ENCODE results near the gene ABCG8. TPM values are rescaled to one million over a fixed set of nuclear protein-coding genes. Genes with fewer than 3 reads are reported as not detected.

The ABCG8 gene
- total RNA-seq, result not detected
- polyA plus RNA-seq, result not detected
- long read RNA-seq, donor 1, result 0 reads
- long read RNA-seq, donor 2, result 0 reads
- long read RNA-seq, donor 3, result 0 reads
- long read RNA-seq, donor 4, result 0 reads

DNA sequence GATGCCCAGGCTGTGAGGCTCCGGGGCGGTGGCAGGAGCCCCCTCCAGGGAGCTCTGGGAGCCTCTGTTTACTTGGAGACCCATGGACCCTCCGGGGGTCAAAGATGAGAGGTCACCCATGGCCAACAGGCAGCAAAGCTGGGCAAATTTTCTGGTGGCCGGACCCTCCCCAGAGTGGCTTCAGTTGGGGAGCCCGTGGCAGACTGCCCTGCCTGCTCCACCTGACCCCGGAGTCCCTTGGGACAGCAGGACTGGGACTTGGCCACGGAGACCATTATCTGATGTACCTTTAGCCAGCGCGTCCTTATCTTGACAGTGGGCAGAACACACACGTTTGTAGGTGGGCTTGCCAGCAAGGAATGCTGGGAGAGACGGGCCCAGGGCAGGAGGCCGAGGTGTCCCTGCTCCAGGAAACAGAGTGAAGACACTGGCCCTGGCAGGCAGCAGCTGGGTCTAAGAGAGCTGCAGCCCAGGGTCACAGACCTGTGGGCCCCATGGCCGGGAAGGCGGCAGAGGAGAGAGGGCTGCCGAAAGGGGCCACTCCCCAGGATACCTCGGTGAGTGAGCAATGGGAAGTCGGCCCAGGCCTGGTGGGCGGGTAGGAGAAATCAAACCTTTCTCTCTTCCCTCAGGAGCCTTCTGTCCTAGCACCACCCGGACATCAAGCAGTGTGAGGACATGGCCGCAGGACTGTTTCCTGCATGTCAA is at the start of gene ABCG8, which contains the start of gene ABCG5:
Gene ABCG8 (plus strand): TSS at position 412 of the 708 bp plus-strand sequence. CDS start 83 bp downstream, at position 495.
Gene ABCG5 (minus strand): TSS at position 280 of the 708 bp plus-strand sequence. CDS start 160 bp downstream, at position 120.
- DNase-seq (no peak), ATAC-seq (peak in 1 of 2 donors; percentile 36)
- H3K4me1 ChIP-seq (ENCODE audit: control insufficient read depth, insufficient read depth, low read length), result no peaks in the 10 kb centered on the region
- no peak within 1 kb of the TSS for H3K27ac ChIP-seq (ENCODE audit: low read length)
- WGBS, result 66% methylated on average over 20 of the region's 20 CpGs
- H3K9me3 ChIP-seq (ENCODE audit: control insufficient read depth, low read length), result no peaks in the 10 kb centered on the region
- intact Hi-C loops (cut with DNase I), result no loop called here
- H3K4me3 ChIP-seq (ENCODE audit: low read length), result no peak within 1 kb of the TSS
- H3K27me3 ChIP-seq (ENCODE audit: control insufficient read depth, insufficient read depth), result no peaks in the 10 kb centered on the region

DNA sequence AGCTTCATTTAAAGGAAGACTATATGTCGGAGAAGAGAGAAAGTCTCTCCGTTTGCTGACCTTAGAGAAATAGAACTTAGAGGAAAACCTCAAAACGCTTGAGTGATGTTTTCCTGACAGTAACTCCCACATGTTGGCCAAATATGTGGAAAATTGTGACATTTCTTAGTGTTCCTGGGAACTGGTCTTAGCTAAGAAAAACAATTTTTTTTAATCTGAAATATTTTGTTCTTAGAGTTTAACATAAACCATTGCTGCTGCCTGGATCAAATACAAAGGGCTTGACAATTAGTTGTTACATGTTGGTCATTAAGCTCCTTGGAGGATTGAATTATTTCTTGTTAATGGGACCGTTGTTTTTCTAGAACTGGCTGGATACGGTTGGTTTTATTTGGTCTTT is 48.6 kb upstream of the ABCG8 start:
- 59% methylated on average over 5 of the region's 5 CpGs for WGBS
- Histone ChIP-seq H3K4me1 (ENCODE audit: control insufficient read depth, insufficient read depth, low read length) (no peaks in the 10 kb centered on the region), H3K27me3 (ENCODE audit: control insufficient read depth, insufficient read depth) (no peaks in the 10 kb centered on the region), H3K27ac (ENCODE audit: low read length) (no peak overlapping the region), H3K9me3 (ENCODE audit: control insufficient read depth, low read length) (no peaks in the 10 kb centered on the region), H3K4me3 (ENCODE audit: low read length) (no peak overlapping the region)
- DNase-seq, result no peak
- intact Hi-C loops (cut with DNase I), result no loop called here
- peak in 1 of 2 donors; percentile 51 for ATAC-seq

DNA sequence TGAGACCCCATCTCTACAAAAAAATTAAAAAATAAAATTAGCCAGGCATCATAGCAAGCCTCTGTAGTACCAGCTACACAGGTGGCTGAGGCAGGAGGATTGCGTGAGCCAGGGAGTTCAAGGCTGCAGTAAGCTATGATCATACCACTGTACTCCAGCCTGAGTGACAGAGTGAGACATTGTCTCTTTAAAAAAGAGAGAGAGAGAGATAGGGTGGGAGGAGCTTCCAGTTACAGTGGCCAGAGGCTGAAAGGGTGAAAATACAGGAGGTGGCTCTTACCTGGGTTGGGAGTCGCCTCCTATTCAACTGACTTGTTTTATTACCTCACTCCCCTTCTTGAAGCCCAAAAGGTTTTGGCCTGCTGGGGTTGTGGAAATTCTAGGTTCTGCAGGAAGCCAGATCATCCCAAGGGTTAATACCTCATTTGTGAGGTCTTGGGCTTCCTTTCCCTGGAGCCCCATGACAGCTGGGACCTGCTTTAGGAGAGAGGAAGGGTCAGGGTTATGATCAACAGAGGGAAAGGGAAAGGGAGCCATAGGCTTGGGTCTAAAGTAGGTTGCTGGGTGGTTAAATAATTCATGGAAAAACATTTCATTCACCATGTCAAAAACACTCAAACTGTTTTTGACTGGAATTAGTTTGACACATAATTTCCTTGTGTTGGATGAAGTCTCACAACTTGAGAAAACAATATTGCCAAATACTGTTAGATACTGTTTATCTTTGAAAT is 47.6 kb upstream of the ABCG8 start:
- Histone ChIP-seq H3K27me3 (ENCODE audit: control insufficient read depth, insufficient read depth) (no peaks in the 10 kb centered on the region), H3K4me3 (ENCODE audit: low read length) (no peak overlapping the region), H3K4me1 (ENCODE audit: control insufficient read depth, insufficient read depth, low read length) (no peaks in the 10 kb centered on the region), H3K9me3 (ENCODE audit: control insufficient read depth, low read length) (no peaks in the 10 kb centered on the region), H3K27ac (ENCODE audit: low read length) (no peak overlapping the region)
- WGBS, result 98% methylated on average over 2 of the region's 2 CpGs
- DNase-seq, result no peak
- intact Hi-C loops (cut with DNase I), result no loop called here
- ATAC-seq, result no peak

DNA sequence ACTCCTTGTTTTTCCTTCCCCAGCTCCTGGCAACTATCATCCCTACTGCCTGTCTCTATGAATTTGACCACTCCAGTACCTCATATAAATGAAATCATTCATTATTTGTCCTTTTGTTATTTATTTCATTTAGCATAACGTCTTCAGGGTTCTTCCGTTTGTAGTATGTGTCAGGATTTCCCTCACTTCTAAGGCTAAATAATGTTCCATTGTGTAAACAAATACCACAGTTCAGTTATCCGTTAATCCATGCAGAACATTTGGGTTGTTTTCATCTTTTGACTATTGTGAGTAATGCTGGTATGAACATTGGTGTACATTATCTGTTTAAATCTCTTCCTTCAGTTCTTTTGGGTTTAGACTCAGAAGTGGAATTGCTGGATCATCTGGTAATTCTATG is 46.1 kb upstream of the ABCG8 start:
- H3K9me3 ChIP-seq (ENCODE audit: control insufficient read depth, low read length), result no peaks in the 10 kb centered on the region
- intact Hi-C loops (cut with DNase I), result no loop called here
- H3K27me3 ChIP-seq (ENCODE audit: control insufficient read depth, insufficient read depth), result no peaks in the 10 kb centered on the region
- ATAC-seq (no peak), DNase-seq (no peak)
- no peak overlapping the region for H3K4me3 ChIP-seq (ENCODE audit: low read length)
- 86% methylated on average over 3 of the region's 3 CpGs for WGBS
- no peaks in the 10 kb centered on the region for H3K4me1 ChIP-seq (ENCODE audit: control insufficient read depth, insufficient read depth, low read length)
- H3K27ac ChIP-seq (ENCODE audit: low read length), result no peak overlapping the region

DNA sequence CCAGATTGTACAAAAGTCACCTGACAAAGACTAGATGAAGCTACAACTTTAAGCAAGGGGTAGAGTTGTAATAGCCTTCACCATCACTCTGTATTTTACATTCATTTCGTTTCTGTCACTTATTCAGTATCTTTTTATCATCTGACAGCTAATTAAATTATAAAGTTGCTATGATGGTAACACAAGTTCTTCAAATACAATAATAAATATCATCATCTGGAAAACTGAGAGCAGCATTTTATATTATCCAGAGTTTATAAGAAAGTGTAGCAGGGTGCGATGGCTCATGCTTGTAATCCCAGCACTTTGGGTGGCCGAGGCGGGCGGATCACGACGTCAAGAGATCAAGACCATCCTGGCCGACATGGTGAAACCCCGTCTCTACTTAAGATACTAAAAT is 43.8 kb upstream of the ABCG8 start:
- H3K27ac ChIP-seq (ENCODE audit: low read length), result no peak overlapping the region
- whole genome bisulfite sequencing, result 94% methylated on average over 9 of the region's 9 CpGs
- H3K27me3 ChIP-seq (ENCODE audit: control insufficient read depth, insufficient read depth), result no peaks in the 10 kb centered on the region
- H3K9me3 ChIP-seq (ENCODE audit: control insufficient read depth, low read length), result no peaks in the 10 kb centered on the region
- H3K4me3 ChIP-seq (ENCODE audit: low read length), result no peak overlapping the region
- intact Hi-C loops (cut with DNase I), result no loop called here
- DNase-seq, result no peak
- ATAC-seq, result no peak
- no peaks in the 10 kb centered on the region for H3K4me1 ChIP-seq (ENCODE audit: control insufficient read depth, insufficient read depth, low read length)

DNA sequence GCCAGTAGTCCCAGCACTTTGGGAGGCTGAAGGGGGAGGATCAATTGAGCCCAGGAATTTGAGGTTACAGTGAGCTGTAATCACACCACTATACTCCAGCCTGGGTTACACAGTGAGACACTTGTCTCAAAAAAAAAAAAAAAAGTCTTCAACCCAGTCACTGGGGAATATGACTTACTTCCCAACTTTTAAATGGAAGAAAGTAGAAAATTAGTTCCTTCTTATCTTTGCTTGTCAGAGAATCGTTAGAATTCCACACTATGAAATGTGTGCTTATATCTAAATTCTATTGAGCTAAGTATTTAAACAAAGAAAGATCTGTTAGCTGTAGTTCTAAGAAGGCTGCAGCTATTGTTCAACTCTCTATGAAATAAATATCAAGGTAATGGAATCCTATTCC is 42.6 kb upstream of the ABCG8 start:
- Histone ChIP-seq H3K4me1 (ENCODE audit: control insufficient read depth, insufficient read depth, low read length) (no peaks in the 10 kb centered on the region), H3K27ac (ENCODE audit: low read length) (no peak overlapping the region), H3K9me3 (ENCODE audit: control insufficient read depth, low read length) (no peaks in the 10 kb centered on the region), H3K27me3 (ENCODE audit: control insufficient read depth, insufficient read depth) (no peaks in the 10 kb centered on the region), H3K4me3 (ENCODE audit: low read length) (no peak overlapping the region)
- DNase-seq (no peak), ATAC-seq (no peak)
- WGBS, result 38% methylated on average over 1 of the region's 1 CpG
- intact Hi-C loops (cut with DNase I), result no loop called here

DNA sequence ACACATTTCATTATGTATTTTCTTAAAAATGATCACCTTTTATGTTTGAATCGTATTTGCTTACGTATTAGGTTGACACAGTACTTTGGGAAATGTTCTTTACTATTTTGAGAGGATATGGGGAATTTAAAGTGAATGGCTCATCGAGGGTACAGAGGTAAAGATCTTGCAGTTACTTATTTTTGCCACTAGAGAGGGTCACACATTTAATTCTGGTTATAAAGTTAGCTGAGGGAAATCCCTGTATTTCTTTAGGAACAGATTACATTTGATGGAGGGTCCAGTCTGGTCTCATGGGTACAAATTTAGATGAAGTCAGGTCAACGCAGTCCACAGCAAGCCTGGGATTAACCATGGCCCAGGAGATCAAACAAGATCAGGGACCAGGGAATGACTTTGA is 40.5 kb upstream of the ABCG8 start:
- 74% methylated on average over 4 of the region's 4 CpGs for WGBS
- ATAC-seq (no peak), DNase-seq (no peak)
- Histone ChIP-seq H3K4me3 (ENCODE audit: low read length) (no peak overlapping the region), H3K27ac (ENCODE audit: low read length) (no peak overlapping the region), H3K9me3 (ENCODE audit: control insufficient read depth, low read length) (no peaks in the 10 kb centered on the region), H3K27me3 (ENCODE audit: control insufficient read depth, insufficient read depth) (no peaks in the 10 kb centered on the region), H3K4me1 (ENCODE audit: control insufficient read depth, insufficient read depth, low read length) (no peaks in the 10 kb centered on the region)
- intact Hi-C loops (cut with DNase I), result no loop called here

DNA sequence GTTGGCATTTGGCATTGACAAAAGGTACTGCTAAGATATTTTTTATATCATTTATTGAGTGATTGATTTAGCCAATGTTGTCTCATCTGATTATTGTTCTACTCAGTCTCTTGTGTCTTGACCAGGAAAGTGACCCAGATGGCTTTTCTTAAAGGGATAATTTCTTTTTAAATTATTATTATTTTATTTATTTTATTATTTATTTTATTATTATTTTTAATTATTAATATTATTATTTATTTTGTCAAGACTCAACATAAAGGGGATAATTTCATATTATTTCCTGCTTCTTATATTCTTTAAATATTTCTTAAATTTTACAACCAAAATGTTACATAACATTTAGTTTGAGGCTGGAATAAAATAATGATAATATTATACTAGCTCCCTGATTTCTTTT is 37.9 kb upstream of the ABCG8 start:
- ATAC-seq (no peak), DNase-seq (no peak)
- Histone ChIP-seq H3K27me3 (ENCODE audit: control insufficient read depth, insufficient read depth) (no peaks in the 10 kb centered on the region), H3K27ac (ENCODE audit: low read length) (no peak overlapping the region), H3K4me3 (ENCODE audit: low read length) (no peak overlapping the region), H3K9me3 (ENCODE audit: control insufficient read depth, low read length) (no peaks in the 10 kb centered on the region), H3K4me1 (ENCODE audit: control insufficient read depth, insufficient read depth, low read length) (no peaks in the 10 kb centered on the region)
- intact Hi-C loops (cut with DNase I), result no loop called here

DNA sequence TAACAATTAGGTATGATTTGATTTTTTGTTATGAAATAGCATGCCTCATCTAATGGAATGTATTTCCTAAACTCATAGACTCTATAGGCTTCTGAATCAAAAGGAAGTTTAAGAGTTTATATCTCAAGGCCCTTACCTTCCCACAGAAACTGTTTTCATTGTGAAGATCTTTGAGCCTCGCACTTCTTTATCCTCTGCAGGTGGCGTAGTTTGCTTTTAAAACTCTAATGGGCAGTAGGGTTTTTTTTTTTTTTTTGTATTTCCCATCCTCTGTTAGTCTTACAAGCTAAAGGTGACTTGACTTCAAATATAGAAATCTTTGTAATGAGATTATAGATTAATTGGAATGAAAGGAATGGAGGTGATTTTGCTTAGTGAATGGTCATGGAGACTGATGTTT is 36.6 kb upstream of the ABCG8 start:
- Histone ChIP-seq H3K9me3 (ENCODE audit: control insufficient read depth, low read length) (no peaks in the 10 kb centered on the region), H3K4me3 (ENCODE audit: low read length) (no peak overlapping the region), H3K27ac (ENCODE audit: low read length) (no peak overlapping the region), H3K4me1 (ENCODE audit: control insufficient read depth, insufficient read depth, low read length) (no peaks in the 10 kb centered on the region), H3K27me3 (ENCODE audit: control insufficient read depth, insufficient read depth) (no peaks in the 10 kb centered on the region)
- intact Hi-C loops (cut with DNase I), result no loop called here
- ATAC-seq (no peak), DNase-seq (no peak)
- 97% methylated on average over 2 of the region's 2 CpGs for WGBS

DNA sequence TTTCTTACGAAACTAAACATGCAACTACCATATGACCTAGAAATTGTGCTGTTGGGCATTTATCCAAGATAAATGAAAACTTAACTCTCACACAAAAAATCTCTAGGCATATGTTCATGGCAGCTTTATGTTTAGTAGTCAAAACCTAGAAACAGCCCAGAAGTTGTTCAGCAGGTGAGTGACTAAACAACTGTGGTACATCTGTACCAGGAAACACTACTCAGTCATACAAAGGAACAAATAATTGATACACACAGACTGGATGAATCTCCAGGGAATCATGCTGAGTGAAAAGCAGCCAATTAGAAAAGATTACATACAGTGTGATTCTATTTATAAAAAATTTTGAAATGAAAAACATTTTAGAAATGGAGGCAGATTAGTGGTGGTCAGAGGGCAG is 35.7 kb upstream of the ABCG8 start:
- no peak overlapping the region for H3K4me3 ChIP-seq (ENCODE audit: low read length)
- no peak for DNase-seq
- intact Hi-C loops (cut with DNase I), result no loop called here
- 86% methylated on average over 1 of the region's 1 CpG for WGBS
- no peaks in the 10 kb centered on the region for H3K9me3 ChIP-seq (ENCODE audit: control insufficient read depth, low read length)
- no peaks in the 10 kb centered on the region for H3K4me1 ChIP-seq (ENCODE audit: control insufficient read depth, insufficient read depth, low read length)
- ATAC-seq, result no peak
- no peaks in the 10 kb centered on the region for H3K27me3 ChIP-seq (ENCODE audit: control insufficient read depth, insufficient read depth)
- H3K27ac ChIP-seq (ENCODE audit: low read length), result no peak overlapping the region

DNA sequence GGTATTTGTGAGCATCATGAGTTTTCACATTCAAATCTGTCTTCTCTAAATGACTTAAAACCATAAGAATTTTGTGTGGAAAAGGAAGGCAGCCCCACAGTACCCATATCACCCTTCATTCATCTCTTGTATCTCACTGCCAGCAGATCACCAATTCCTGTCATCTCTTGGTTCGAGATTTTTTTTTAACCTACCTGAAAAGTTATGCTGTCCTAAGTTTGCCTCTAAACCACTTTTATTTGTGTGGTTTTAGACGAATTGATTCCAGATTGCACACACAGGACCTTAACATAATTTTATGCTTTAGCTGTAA is 32.1 kb upstream of the ABCG8 start:
- ATAC-seq, result no peak
- 83% methylated on average over 2 of the region's 2 CpGs for WGBS
- intact Hi-C loops (cut with DNase I), result no loop called here

More for the DNA sequence above, 32.1 kb upstream of the ABCG8 start:
- Histone ChIP-seq H3K4me3 (ENCODE audit: low read length) (no peak overlapping the region), H3K4me1 (ENCODE audit: control insufficient read depth, insufficient read depth, low read length) (no peaks in the 10 kb centered on the region), H3K9me3 (ENCODE audit: control insufficient read depth, low read length) (no peaks in the 10 kb centered on the region), H3K27ac (ENCODE audit: low read length) (no peak overlapping the region), H3K27me3 (ENCODE audit: control insufficient read depth, insufficient read depth) (no peaks in the 10 kb centered on the region)
- DNase-seq, result no peak
